GM15510 (cell line): Measurements from ENCODE around the gene EAF1.

ENCODE experiments used
- POLR2A ChIP-seq: IDR thresholded peaks from 3 replicates; pipeline ENCODE4 v1.6.1; 2011; ENCODE audit warnings: borderline replicate concordance; ENCODE audit not compliant: insufficient read length; ENCODE audit errors: extremely low read depth

The EAF1 gene

DNA sequence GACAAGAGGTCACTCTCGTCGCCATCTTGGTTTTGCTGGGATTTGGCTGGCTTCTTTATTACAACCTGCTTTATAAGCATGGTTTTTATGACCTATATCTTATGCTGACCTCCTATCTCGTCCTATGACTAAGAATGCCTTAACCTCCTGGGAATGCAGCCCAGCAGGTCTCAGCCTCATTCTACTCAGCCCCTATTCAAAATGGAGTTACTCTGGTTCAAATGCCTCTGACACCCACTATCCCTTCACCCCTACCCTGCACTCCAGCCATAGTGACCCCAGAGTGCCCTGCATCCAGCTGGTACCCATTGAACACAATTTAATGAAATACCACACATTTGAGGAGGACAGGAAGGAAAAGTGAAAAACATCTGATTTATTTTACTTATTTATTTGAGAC, 23.4 kb upstream of the EAF1 start:
- no peak for TF ChIP-seq POLR2A

- no peak for TF ChIP-seq POLR2A
These were observed 22.6 kb upstream of the EAF1 start for GRCh38 chr3:15404767-15405166.

DNA sequence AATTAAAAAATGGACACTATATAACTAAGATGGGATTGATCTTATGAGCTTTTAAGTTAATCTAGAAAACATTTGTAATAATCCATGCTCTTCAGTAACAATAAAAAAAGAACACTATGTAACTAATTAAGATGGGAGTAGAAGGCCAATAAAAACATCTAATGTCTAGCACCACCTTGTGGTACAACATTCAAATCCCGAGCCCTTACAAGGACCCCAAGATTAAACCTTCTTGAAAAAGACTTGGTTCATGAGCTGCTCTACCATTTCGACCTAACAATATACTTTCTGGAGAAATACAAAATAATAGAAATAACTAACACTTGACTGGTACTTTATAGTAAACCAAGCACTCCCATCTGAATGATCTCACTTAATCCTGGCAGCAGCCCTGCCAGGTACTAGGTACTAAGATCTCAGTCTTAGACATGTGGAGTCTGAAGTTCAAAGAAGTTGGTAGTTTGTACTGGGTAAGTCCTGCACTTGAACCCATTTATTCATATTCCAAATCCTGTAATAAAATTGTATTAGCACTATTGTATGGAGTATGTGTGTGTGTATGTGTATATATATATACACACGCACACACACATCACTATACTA, 21.8 kb upstream of the EAF1 start:
- TF ChIP-seq POLR2A: no peak

DNA sequence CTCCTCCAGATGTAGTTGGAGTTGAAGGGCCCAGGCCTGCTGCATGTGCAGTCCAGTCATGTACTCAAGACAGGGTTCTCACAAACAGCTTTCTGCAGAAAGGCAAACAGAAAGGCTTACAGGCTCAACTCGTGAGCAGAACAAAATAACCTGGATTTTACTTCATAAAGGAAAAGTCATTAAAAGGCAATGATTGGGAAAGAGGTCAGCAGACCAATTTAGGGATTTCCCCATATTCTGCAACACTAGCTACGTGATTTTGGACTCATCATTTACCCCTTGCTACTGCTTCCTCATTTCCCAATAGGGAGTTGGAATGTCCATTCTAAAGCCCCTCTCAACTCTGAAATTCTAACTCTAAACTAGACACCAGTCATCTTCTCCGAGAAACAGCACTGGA, 18.2 kb upstream of the EAF1 start:
- no peak for TF ChIP-seq POLR2A

DNA sequence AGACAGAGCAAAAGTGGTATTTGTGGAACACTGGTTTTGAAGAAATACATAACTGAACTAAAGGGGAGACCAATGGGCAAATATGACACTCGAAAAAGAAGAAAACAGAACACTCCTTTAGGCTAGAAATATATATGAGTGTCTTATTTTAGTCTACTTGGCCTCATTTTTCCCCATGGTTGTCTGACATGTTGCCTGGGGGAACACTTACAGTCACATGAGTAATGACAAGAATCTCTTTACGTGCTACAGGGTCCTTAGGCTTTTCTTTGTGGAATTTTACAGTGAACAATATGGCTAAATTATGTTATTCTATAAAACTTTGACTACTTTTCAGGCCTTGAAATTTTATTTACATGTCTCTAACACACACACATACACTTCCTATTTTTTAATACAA, 17.6 kb upstream of the EAF1 start:
- no peak for TF ChIP-seq POLR2A

DNA sequence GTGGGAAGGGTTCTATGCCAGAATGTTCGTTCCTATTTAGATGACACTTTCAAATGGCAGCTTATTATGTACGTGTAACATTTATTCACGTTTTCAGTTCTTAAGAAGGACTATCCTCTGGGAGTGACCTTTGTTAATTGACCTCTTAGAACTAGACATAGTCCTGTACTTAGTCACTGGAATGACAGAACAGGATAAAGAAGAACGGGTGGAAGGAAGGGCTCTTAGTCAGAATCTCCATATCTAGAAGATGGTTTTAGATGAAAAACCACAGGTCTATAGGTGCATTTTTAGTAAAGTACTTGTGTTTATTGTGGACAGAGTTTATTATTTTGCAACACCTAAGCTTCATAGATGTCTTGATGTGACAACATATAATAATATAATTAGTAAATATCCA, 6.5 kb upstream of the EAF1 start:
- no peak for TF ChIP-seq POLR2A

- no peak for TF ChIP-seq POLR2A
These were observed 749 bp upstream of the EAF1 start for GRCh38 chr3:15426579-15427118.

GRCh38 chr3:15427981-15428380, 583 bp downstream of the EAF1 start:
- TF ChIP-seq POLR2A: no peak

DNA sequence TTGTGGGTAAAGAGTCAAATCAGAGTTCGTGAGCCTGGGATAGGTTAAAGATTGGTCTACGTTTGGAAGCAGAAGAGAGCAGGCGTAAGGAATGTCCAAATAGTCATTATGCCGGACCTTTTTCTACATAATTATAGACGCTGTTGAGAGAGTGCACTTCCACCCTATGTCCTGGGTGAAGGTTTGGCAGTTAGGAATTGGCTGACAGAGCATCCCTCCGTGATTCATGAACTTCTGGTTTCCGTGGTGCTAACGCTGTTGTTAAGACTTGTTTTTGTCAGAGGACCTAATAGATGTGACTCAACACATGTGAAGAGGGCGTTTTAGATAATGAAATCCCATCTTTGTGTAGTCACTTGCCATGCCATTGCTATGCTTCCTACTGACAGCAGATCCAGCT, 1.1 kb downstream of the EAF1 start:
- no peak for TF ChIP-seq POLR2A

GRCh38 chr3:15429080-15429479, 1.7 kb downstream of the EAF1 start:
- TF ChIP-seq POLR2A: no peak

GRCh38 chr3:15430624-15431023, 3.2 kb downstream of the EAF1 start:
- TF ChIP-seq POLR2A: no peak

DNA sequence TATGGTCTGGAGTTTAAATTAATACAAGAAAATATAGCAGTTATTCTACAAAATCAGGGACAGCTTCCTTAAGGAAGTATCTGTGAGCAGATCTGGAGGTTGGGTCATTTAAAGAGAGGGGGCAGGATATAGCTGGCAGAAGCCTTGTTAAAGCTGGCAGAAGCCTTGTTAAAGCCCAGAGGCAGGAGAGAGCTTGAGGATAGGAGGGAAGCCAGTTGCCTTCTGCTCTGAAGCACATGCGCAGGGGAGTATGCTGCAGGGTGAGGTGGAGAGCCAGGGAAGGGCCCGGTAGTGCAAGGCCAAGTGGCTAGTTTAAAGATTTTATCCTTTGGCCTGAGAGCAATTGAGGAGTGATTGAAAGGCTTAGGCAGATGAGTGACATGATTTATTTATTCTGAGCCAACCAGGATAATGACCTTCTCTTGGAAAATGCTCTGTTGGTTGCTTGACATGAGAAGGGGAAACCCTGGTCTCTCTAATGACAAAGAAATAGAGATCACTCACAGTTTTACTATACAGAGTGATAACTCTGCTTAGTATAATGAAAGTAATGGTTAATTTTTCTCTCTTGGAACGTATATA, 3.9 kb downstream of the EAF1 start:
- no peak for TF ChIP-seq POLR2A

DNA sequence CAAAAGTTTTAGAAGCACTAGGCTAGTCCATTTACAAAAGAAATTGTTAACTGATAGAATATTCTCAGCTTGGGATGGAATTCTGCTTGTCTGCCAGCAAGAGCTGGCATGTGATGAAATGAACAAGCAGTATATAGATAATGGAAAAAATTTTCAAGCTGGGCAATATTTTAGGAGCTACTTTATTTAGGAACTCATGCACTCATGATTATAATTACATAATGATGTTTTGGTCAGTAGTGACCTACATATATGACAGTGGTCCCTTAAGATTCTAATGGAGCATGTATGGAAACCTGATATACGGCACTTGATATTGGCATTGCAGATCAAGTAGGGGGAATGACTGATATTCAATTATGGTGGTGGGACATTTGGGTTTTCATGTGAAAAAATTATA, 6.1 kb downstream of the EAF1 start:
- TF ChIP-seq POLR2A: no peak

- TF ChIP-seq POLR2A: no peak
These were observed 7.4 kb downstream of the EAF1 start for GRCh38 chr3:15434756-15435155.

DNA sequence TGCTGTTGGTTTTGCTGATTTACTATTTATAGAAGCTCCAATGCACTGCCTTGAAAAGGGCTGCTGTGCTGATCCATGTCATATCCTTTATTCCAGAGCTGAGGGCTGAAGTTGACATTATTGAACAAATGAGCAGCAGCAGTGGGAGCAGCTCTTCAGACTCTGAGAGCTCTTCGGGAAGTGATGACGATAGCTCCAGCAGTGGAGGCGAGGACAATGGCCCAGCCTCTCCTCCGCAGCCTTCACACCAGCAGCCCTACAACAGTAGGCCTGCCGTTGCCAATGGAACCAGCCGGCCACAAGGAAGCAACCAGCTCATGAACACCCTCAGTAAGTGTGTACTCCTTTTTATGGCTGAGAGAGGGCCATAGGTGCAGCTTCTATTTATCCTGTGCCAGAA, 8.8 kb downstream of the EAF1 start:
- no peak for TF ChIP-seq POLR2A

DNA sequence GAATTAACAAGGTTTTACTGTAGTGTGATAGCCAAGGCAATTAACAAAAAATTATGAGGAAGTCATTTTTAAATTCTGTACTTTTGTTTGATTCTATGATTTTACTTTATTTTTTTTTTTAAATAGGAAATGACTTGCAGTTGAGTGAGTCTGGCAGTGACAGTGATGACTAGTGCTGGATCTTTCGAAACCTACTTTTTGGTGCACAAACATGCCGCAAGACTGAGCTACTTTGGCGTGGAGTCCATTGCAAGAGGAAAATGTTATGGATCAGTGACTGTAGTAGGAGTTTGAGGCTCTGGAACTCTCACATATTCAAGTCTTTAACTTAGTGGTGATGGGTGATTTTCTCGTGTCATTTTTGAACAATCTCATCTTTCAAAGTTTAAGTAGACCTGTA, 11.6 kb downstream of the EAF1 start:
- TF ChIP-seq POLR2A: no peak
